HepG2 (cell line): ENCODE data around the gene CCDC175. TPM values are rescaled to one million over a fixed set of nuclear protein-coding genes. Genes with fewer than 3 reads are reported as not detected.

Experiments
- HIVEP1 ChIP-seq: sonication (generic); formaldehyde crosslinking; IDR thresholded peaks from 2 replicates; pipeline ENCODE4 v1.4.0; 2020; ENCODE audit warnings: mild to moderate bottlenecking, missing genetic modification reagents
- IRF2 ChIP-seq: IDR thresholded peaks from 2 replicates; pipeline ENCODE4 v1.6.1; 2018; ENCODE audit warnings: missing genetic modification reagents, missing compliant biosample characterization
- JUND ChIP-seq: sonication (generic); formaldehyde crosslinking; IDR thresholded peaks from 2 replicates; pipeline ENCODE4 v1.8.0; 2022; ENCODE audit warnings: mild to moderate bottlenecking, missing genetic modification reagents
- KLF12 ChIP-seq: sonication (generic); formaldehyde crosslinking; IDR thresholded peaks from 2 replicates; pipeline ENCODE4 v1.4.0; 2020; ENCODE audit warnings: missing genetic modification reagents, borderline replicate concordance
- MIER2 ChIP-seq: IDR thresholded peaks from 2 replicates; pipeline ENCODE4 v1.6.1; 2016; ENCODE audit warnings: missing biosample characterization, missing genetic modification reagents
- NBN ChIP-seq: fragments of 450-650 bp; conservative IDR thresholded peaks from 2 replicates; pipeline ENCODE4 v1.6.1; 2017
- NFIC ChIP-seq: IDR thresholded peaks from 2 replicates; pipeline ENCODE4 v1.6.1; 2012; ENCODE audit warnings: mild to moderate bottlenecking, low read length, inconsistent platforms
- RAD51 ChIP-seq: fragments of 450-650 bp; IDR thresholded peaks from 2 replicates; pipeline ENCODE4 v1.6.1; 2016; ENCODE audit warnings: borderline replicate concordance
- RBM39 ChIP-seq: fragments of 200-400 bp; formaldehyde crosslinking; IDR thresholded peaks from one replicate; pipeline ENCODE4 v1.6.1; 2018; ENCODE audit warnings: antibody characterized with exemption, mild to moderate bottlenecking, low read depth, low read length; ENCODE audit not compliant: poor library complexity, severe bottlenecking
- RFX5 ChIP-seq: IDR thresholded peaks from 2 replicates; pipeline ENCODE4 v1.6.1; 2011; ENCODE audit warnings: low read depth, low read length, improper control_type of control experiment
- RXRA ChIP-seq: sonication (generic); formaldehyde crosslinking; IDR thresholded peaks from 2 replicates; pipeline ENCODE4 v1.5.1; 2020; ENCODE audit warnings: missing genetic modification reagents
- TBX3 ChIP-seq: fragments of 450-650 bp; IDR thresholded peaks from 2 replicates; pipeline ENCODE4 v1.6.1; 2017; ENCODE audit warnings: antibody characterized with exemption, mild to moderate bottlenecking, inconsistent platforms, borderline replicate concordance
- ZBTB39 ChIP-seq: sonication (generic); formaldehyde crosslinking; IDR thresholded peaks from 2 replicates; pipeline ENCODE4 v1.5.0; 2020; ENCODE audit warnings: missing genetic modification reagents
- ZMYM3 ChIP-seq: sonication (generic); formaldehyde crosslinking; IDR thresholded peaks from 2 replicates; pipeline ENCODE4 v1.5.1; 2020; ENCODE audit warnings: mild to moderate bottlenecking, missing genetic modification reagents
- ZNF367 ChIP-seq: sonication (generic); formaldehyde crosslinking; IDR thresholded peaks from 2 replicates; pipeline ENCODE4 v1.4.0; 2020; ENCODE audit warnings: missing genetic modification reagents, borderline replicate concordance
- ZNF446 ChIP-seq: sonication (generic); formaldehyde crosslinking; IDR thresholded peaks from 2 replicates; pipeline ENCODE4 v1.5.0; 2020; ENCODE audit warnings: mild to moderate bottlenecking, missing genetic modification reagents
- ZNF790 ChIP-seq: sonication (generic); formaldehyde crosslinking; IDR thresholded peaks from 2 replicates; pipeline ENCODE4 v1.8.0; 2022; ENCODE audit warnings: missing genetic modification reagents, mild to moderate bottlenecking, borderline replicate concordance
- ZSCAN31 ChIP-seq: sonication (generic); formaldehyde crosslinking; IDR thresholded peaks from 2 replicates; pipeline ENCODE4 v1.5.0; 2020; ENCODE audit warnings: low read depth, mild to moderate bottlenecking, missing genetic modification reagents
- polyA plus RNA-seq, 8 experiments: library from polyadenylated mRNA; depleted of rRNA in 3 of 8; stranded (reverse) in 7 of 8; unstranded in 1 of 8; fragments of >200 nt; fragmentation: Illumina TruSeq in 4 of 8; extraction: Trizol in 4 of 8; gene quantifications; 2 replicates each; pipeline versions ENCODE4 v1.2.1 to v1.2.3, GENCODE V29; 2011 to 2016; ENCODE audit warnings: low read depth in 4 of 8, missing spikeins in 1 of 8, mixed read lengths in 1 of 8; ENCODE audit not compliant: insufficient read depth in 1 of 8
- total RNA-seq, 5 experiments: library from RNA; depleted of rRNA; stranded (reverse); fragments of >200 nt; fragmentation: Illumina TruSeq; extraction: Trizol; gene quantifications; 2 replicates each; pipeline ENCODE4 v1.2.3, GENCODE V29; 2016; ENCODE audit warnings: low read depth in 1 of 5
- TF ChIP-seq, protein P1 (sequence below): sonication (generic); formaldehyde crosslinking; IDR thresholded peaks from 2 replicates; pipeline ENCODE4 v1.4.0; 2020; ENCODE audit warnings: missing genetic modification reagents, borderline replicate concordance
- TF ChIP-seq, protein P2 (sequence below): sonication (generic); formaldehyde crosslinking; conservative IDR thresholded peaks from 2 replicates; pipeline ENCODE4 v1.8.0; 2022; ENCODE audit warnings: missing genetic modification reagents
- TF ChIP-seq, protein P3 (sequence below): sonication (generic); formaldehyde crosslinking; IDR thresholded peaks from 2 replicates; pipeline ENCODE4 v1.4.0; 2020; ENCODE audit warnings: mild to moderate bottlenecking, low read depth, missing genetic modification reagents

The CCDC175 gene
- total and polyA plus RNA-seq, 2 of the 13 experiments (the other 11 are each of a cell fraction or from before 2014, with no cell fraction given): not detected

GRCh38 chr14:59464486-59465315 lies 111.9 kb downstream of the CCDC175 start (continued):
- TF ChIP-seq, protein P1, sequence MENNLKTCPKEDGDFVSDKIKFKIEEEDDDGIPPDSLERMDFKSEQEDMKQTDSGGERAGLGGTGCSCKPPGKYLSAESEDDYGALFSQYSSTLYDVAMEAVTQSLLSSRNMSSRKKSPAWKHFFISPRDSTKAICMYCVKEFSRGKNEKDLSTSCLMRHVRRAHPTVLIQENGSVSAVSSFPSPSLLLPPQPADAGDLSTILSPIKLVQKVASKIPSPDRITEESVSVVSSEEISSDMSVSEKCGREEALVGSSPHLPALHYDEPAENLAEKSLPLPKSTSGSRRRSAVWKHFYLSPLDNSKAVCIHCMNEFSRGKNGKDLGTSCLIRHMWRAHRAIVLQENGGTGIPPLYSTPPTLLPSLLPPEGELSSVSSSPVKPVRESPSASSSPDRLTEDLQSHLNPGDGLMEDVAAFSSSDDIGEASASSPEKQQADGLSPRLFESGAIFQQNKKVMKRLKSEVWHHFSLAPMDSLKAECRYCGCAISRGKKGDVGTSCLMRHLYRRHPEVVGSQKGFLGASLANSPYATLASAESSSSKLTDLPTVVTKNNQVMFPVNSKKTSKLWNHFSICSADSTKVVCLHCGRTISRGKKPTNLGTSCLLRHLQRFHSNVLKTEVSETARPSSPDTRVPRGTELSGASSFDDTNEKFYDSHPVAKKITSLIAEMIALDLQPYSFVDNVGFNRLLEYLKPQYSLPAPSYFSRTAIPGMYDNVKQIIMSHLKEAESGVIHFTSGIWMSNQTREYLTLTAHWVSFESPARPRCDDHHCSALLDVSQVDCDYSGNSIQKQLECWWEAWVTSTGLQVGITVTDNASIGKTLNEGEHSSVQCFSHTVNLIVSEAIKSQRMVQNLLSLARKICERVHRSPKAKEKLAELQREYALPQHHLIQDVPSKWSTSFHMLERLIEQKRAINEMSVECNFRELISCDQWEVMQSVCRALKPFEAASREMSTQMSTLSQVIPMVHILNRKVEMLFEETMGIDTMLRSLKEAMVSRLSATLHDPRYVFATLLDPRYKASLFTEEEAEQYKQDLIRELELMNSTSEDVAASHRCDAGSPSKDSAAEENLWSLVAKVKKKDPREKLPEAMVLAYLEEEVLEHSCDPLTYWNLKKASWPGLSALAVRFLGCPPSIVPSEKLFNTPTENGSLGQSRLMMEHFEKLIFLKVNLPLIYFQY (CRISPR knock-in tag): no peak
- TF ChIP-seq, protein P2, sequence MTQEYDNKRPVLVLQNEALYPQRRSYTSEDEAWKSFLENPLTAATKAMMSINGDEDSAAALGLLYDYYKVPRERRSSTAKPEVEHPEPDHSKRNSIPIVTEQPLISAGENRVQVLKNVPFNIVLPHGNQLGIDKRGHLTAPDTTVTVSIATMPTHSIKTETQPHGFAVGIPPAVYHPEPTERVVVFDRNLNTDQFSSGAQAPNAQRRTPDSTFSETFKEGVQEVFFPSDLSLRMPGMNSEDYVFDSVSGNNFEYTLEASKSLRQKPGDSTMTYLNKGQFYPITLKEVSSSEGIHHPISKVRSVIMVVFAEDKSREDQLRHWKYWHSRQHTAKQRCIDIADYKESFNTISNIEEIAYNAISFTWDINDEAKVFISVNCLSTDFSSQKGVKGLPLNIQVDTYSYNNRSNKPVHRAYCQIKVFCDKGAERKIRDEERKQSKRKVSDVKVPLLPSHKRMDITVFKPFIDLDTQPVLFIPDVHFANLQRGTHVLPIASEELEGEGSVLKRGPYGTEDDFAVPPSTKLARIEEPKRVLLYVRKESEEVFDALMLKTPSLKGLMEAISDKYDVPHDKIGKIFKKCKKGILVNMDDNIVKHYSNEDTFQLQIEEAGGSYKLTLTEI: no peak
- TF ChIP-seq RBM39 (no peak), ZMYM3 (CRISPR knock-in tag) (no peak), ZNF446 (CRISPR knock-in tag) (peak; percentile 44; the same call in 1 of the 2 replicates), RAD51 (no peak), ZNF790 (CRISPR knock-in tag) (no peak), ZBTB39 (CRISPR knock-in tag) (no peak), TBX3 (no peak), ZNF367 (CRISPR knock-in tag) (no peak), JUND (CRISPR knock-in tag) (no peak), HIVEP1 (CRISPR knock-in tag) (no peak), RFX5 (no peak), NBN (no peak), MIER2 (no peak), NFIC (no peak), KLF12 (CRISPR knock-in tag) (no peak), ZSCAN31 (CRISPR knock-in tag) (no peak; the same call in 1 of the 2 replicates), IRF2 (no peak), RXRA (no peak)
- TF ChIP-seq, protein P3, sequence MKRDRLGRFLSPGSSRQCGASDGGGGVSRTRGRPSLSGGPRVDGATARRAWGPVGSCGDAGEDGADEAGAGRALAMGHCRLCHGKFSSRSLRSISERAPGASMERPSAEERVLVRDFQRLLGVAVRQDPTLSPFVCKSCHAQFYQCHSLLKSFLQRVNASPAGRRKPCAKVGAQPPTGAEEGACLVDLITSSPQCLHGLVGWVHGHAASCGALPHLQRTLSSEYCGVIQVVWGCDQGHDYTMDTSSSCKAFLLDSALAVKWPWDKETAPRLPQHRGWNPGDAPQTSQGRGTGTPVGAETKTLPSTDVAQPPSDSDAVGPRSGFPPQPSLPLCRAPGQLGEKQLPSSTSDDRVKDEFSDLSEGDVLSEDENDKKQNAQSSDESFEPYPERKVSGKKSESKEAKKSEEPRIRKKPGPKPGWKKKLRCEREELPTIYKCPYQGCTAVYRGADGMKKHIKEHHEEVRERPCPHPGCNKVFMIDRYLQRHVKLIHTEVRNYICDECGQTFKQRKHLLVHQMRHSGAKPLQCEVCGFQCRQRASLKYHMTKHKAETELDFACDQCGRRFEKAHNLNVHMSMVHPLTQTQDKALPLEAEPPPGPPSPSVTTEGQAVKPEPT (CRISPR knock-in tag): 0 out of 2 replicates have a peak, but pooled peaks have one; percentile 34
